Endothelial cell of umbilical vein (primary cell): ENCODE data around the gene SLC41A3. TPM values are rescaled to one million over a fixed set of nuclear protein-coding genes. Genes with fewer than 3 reads are reported as not detected.

Source experiments
- BruUV-seq: library from RNA; stranded (reverse); fragments of 400-500 nt; replicated peaks from 2 replicates; lab custom pipeline; 2021; lab: Mats Ljungman, UMichigan
- CTCF ChIA-PET: fragments of 300-600, 350-600 bp; sonication (Branson Sonifier 250); formaldehyde crosslinking; loops from one replicate; lab custom pipeline; 2021; ENCODE audit warnings: antibody characterized with exemption, inconsistent platforms; lab: Charles Lee
- POLR2A ChIA-PET: fragments of 300-600, 350-600 bp; sonication (Branson Sonifier 250); formaldehyde crosslinking; loops from one replicate; lab custom pipeline; 2021; ENCODE audit warnings: antibody characterized with exemption, inconsistent platforms; lab: Charles Lee
- DNase-seq: peaks from one replicate; pipeline ENCODE4 v3.0.0-alpha.2; 2011; ENCODE audit warnings: low read depth, low spot score
- FAIRE-seq: peaks from 2 replicates; lab custom pipeline; 2011; peaks lifted over from hg19 to GRCh38; lab: Jason Lieb, UNC
- H2AFZ ChIP-seq: 2 replicates; pipeline ENCODE4 v1.6.0; 2012; ENCODE audit warnings: low read depth, low read length, control low read depth, inconsistent platforms
- H3K27ac ChIP-seq: 2 replicates; pipeline ENCODE4 v1.5.1; 2011; ENCODE audit warnings: low read depth, mild to moderate bottlenecking, control low read depth, low read length, moderate library complexity; ENCODE audit not compliant: insufficient read depth
- H3K27me3 ChIP-seq, 2 experiments: 2 replicates each; pipeline versions ENCODE4 v1.6.0 to v1.6.1; 2011; ENCODE audit warnings: low read length in 2 of 2, mixed read lengths in 1 of 2; ENCODE audit not compliant: control insufficient read depth in 2 of 2, insufficient read depth in 2 of 2
- H3K36me3 ChIP-seq, 2 experiments: 2 replicates in 1 of 2; 3 replicates in 1 of 2; pipeline ENCODE4 v1.5.1; 2011; ENCODE audit warnings: low read length in 2 of 2, mild to moderate bottlenecking in 1 of 2, moderate library complexity in 1 of 2; ENCODE audit not compliant: control insufficient read depth in 2 of 2, insufficient read depth in 2 of 2; ENCODE audit errors: extremely low read depth in 1 of 2
- H3K4me1 ChIP-seq: 3 replicates; pipeline ENCODE4 v1.5.1; 2011; ENCODE audit warnings: mild to moderate bottlenecking, low read length; ENCODE audit not compliant: control insufficient read depth, insufficient read depth; ENCODE audit errors: extremely low read depth
- H3K4me2 ChIP-seq: 2 replicates; pipeline ENCODE4 v1.6.1; 2011; ENCODE audit warnings: low read length, control low read depth, mixed read lengths; ENCODE audit not compliant: insufficient read depth
- H3K4me3 ChIP-seq, 3 experiments: fragments of 200-600 bp in 1 of 3; sonication (generic), shearing (Covaris generic) in 1 of 3; replicated peaks in 1 of 3; 2 replicates each; pipeline ENCODE4 v1.5.1; 2011 to 2016; ENCODE audit warnings: control low read depth in 3 of 3, low read length in 3 of 3, mild to moderate bottlenecking in 2 of 3, inconsistent platforms in 1 of 3, low read depth in 1 of 3, moderate library complexity in 1 of 3; ENCODE audit not compliant: insufficient read depth in 1 of 3
- H3K79me2 ChIP-seq: 2 replicates; pipeline ENCODE4 v1.6.0; 2012; ENCODE audit warnings: low read length, inconsistent platforms; ENCODE audit not compliant: control insufficient read depth, insufficient read depth
- H3K9ac ChIP-seq: replicated peaks from 2 replicates; pipeline ENCODE3; 2011; ENCODE audit warnings: low read length, control low read depth; ENCODE audit not compliant: insufficient read depth; ENCODE audit errors: extremely low read depth
- H3K9me1 ChIP-seq: replicated peaks from 3 replicates; pipeline ENCODE4 v1.6.0; 2011; ENCODE audit warnings: mild to moderate bottlenecking, low read length; ENCODE audit not compliant: control insufficient read depth, insufficient read depth; ENCODE audit errors: extremely low read depth
- H3K9me3 ChIP-seq: replicated peaks from 2 replicates; pipeline ENCODE4 v1.5.1; 2012; ENCODE audit warnings: low read length, inconsistent platforms; ENCODE audit not compliant: control insufficient read depth, insufficient read depth
- H4K20me1 ChIP-seq: replicated peaks from 2 replicates; pipeline ENCODE3; 2011; ENCODE audit warnings: mild to moderate bottlenecking, low read length; ENCODE audit not compliant: control insufficient read depth, insufficient read depth; ENCODE audit errors: extremely low read depth
- CTCF ChIP-seq, 2 donors: IDR thresholded peaks; 1 replicate in 1 of 2; 2 replicates in 1 of 2; pipeline ENCODE4 v1.5.1; 2011; ENCODE audit warnings: low read length in 2 of 2, mild to moderate bottlenecking in 2 of 2, moderate library complexity in 2 of 2, control low read depth in 1 of 2, inconsistent platforms in 1 of 2, low read depth in 1 of 2; ENCODE audit not compliant: insufficient read depth in 1 of 2; ENCODE audit errors: extremely low read depth in 1 of 2
- EZH2 ChIP-seq: IDR thresholded peaks from 2 replicates; pipeline ENCODE4 v1.6.1; 2012; ENCODE audit warnings: borderline replicate concordance, low read depth, mild to moderate bottlenecking, moderate library complexity, low read length, inconsistent platforms; ENCODE audit not compliant: severe bottlenecking
- FOS ChIP-seq: IDR thresholded peaks from 2 replicates; pipeline ENCODE4 v1.6.1; 2011; ENCODE audit warnings: mild to moderate bottlenecking, low read length, moderate library complexity, borderline replicate concordance; ENCODE audit not compliant: insufficient read depth
- GATA2 ChIP-seq: IDR thresholded peaks from 2 replicates; pipeline ENCODE4 v1.7.0; 2011; ENCODE audit warnings: low read depth, mild to moderate bottlenecking, moderate library complexity, mixed read lengths, low read length; ENCODE audit not compliant: insufficient read length, insufficient read depth
- JUN ChIP-seq: IDR thresholded peaks from 2 replicates; pipeline ENCODE4 v1.6.1; 2011; ENCODE audit warnings: borderline replicate concordance, low read depth; ENCODE audit not compliant: insufficient read length, insufficient read depth
- MAX ChIP-seq: IDR thresholded peaks from 2 replicates; pipeline ENCODE4 v1.6.1; 2011; ENCODE audit not compliant: insufficient read depth, insufficient read length
- MYC ChIP-seq: IDR thresholded peaks from one replicate; pipeline ENCODE4 v1.6.1; 2011; ENCODE audit warnings: mild to moderate bottlenecking, low read depth, low read length
- POLR2A ChIP-seq: IDR thresholded peaks from 2 replicates; pipeline ENCODE4 v1.6.1; 2012; ENCODE audit warnings: low read depth, mild to moderate bottlenecking, control low read depth, low read length
- POLR2AphosphoS5 ChIP-seq: IDR thresholded peaks from 2 replicates; pipeline ENCODE4 v1.6.1; 2012; ENCODE audit warnings: low read depth, mild to moderate bottlenecking, control low read depth, low read length, moderate library complexity; ENCODE audit not compliant: insufficient read depth
- dilution Hi-C: fragments of 300-500 bp; cut with MboI; formaldehyde crosslinking; loops from one replicate; pipeline ENCODE4 v1.15.0; 2019; ENCODE audit warnings: low sequenced_read_pairs; ENCODE audit not compliant: extremely low pct_ligation_motif_present
- intact Hi-C: fragments of 100-400 bp; cut with micrococcal nuclease; formaldehyde crosslinking; loops from one replicate; pipeline ENCODE4 v1.10.0; 2022
- polyA plus RNA-seq, 4 experiments: library from polyadenylated mRNA; depleted of rRNA in 3 of 4; stranded (reverse) in 3 of 4; unstranded in 1 of 4; fragments of >200 nt; gene quantifications; 2 replicates each; pipeline versions ENCODE4 v1.2.1 to v1.2.3, GENCODE V29; 2011 to 2012; ENCODE audit warnings: missing spikeins in 1 of 4
- total RNA-seq: library from RNA; stranded (reverse); gene quantifications from 2 replicates; pipeline ENCODE4 v1.2.3, GENCODE V29; 2021

SLC41A3 gene
- total and polyA plus RNA-seq, 2 donors (not counting 3 experiments of a cell fraction or from before 2014, with no cell fraction given), result 52.5 to 118 TPM

DNA sequence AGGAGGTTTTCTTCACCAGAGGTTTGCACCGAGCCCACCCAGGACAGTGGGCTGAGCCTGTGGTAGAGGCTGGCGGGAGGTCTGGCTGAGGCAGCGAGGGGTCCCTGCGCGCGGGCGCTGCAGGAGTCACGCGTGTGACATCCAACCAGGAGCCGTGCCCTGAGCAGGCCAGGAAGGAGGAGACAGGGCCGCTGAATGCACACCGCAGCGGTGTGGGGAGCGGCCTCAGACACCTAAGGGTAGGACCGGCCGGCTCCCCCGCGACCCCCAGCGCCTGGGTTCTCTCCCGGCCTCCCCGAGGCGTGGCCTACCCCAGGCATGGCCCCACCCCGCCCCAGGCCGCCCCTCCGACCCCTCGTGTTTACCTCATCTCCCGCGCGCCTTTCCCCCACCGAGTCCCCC lies 412 bp downstream of the SLC41A3 start:
- Histone ChIP-seq H3K27me3 (no peaks in the 10 kb centered on the region), H3K4me1 (peaks cover 5% of the 10 kb centered on the region), H3K79me2 (peaks cover 2% of the 10 kb centered on the region), H2AFZ (peak overlapping the region; percentile 81), H3K9ac (peak overlapping the region; percentile 59), H3K27ac (peak overlapping the region; percentile 41), H3K4me2 (peak overlapping the region; percentile 82), H3K9me3 (no peaks in the 10 kb centered on the region), H3K9me1 (no peaks in the 10 kb centered on the region), H4K20me1 (no peaks in the 10 kb centered on the region), H3K36me3 (no peaks in the 10 kb centered on the region), H3K4me3 (peak overlapping the region; percentile 65 to 82 (median 71))
- BruUV-seq, result no TSS peak
- TF ChIP-seq MAX (no peak), EZH2 (no peak), POLR2A (no peak), GATA2 (no peak), CTCF (IDR thresholded peaks at IDR 0.05; ENCODE audit: extremely low read depth in 1 of 2, insufficient read depth in 1 of 2, low read depth in 1 of 2, low read length in 2 of 2) (no peak), JUN (no peak), MYC (no peak), POLR2AphosphoS5 (no peak), FOS (no peak)
- intact Hi-C loops (loop anchor here (5.0 kb wide), 3 partner anchors 91 to 274 kb away; partner anchors contain the start of gene KLF15), dilution Hi-C loops (no loop called here)
- ChIA-PET POLR2A (no interaction called here), CTCF (interaction anchor here (1.3 kb wide), 1 partner anchor 49 kb away, joined by 3 read pairs; no protein-coding TSS in a partner anchor)
- DNase-seq (peak; percentile 18), FAIRE-seq (no peak)
